MM.1S (cell line): ENCODE results near the gene FANCE.
"Not testable (repeated sequence)": the region's sequence is repeated elsewhere in the genome, so short reads cannot be mapped to it uniquely, and the experiment has no call there.

Experiments
- DNase-seq: peaks from one replicate; pipeline ENCODE4 v3.0.0-alpha.2; 2015
- H2AFZ ChIP-seq: fragments of 300-600 bp; sonication (generic); 2 replicates; pipeline ENCODE4 v1.6.0; 2016; ENCODE audit warnings: antibody characterized with exemption, low read length
- H3F3A ChIP-seq: fragments of 300-600 bp; sonication (generic); 2 replicates; pipeline ENCODE4 v1.6.1; 2016; ENCODE audit warnings: mild to moderate bottlenecking, antibody characterized with exemption, low read length, moderate library complexity, mixed read lengths; ENCODE audit not compliant: insufficient read depth
- H3K27ac ChIP-seq: fragments of 300-600 bp; sonication (generic); 2 replicates; pipeline ENCODE4 v1.5.1; 2016; ENCODE audit warnings: mild to moderate bottlenecking, low read length
- H3K27me3 ChIP-seq: fragments of 300-600 bp; sonication (generic); replicated peaks from 2 replicates; pipeline ENCODE4 v1.6.0; 2016; ENCODE audit warnings: low read length; ENCODE audit not compliant: insufficient read depth
- H3K36me3 ChIP-seq: fragments of 300-600 bp; sonication (generic); replicated peaks from 2 replicates; pipeline ENCODE4 v1.6.1; 2016; ENCODE audit warnings: mild to moderate bottlenecking, low read length, mixed read lengths; ENCODE audit not compliant: insufficient read depth
- H3K4me1 ChIP-seq: fragments of 300-600 bp; sonication (generic); 2 replicates; pipeline ENCODE4 v1.6.1; 2016; ENCODE audit warnings: low read length, mixed read lengths
- H3K4me2 ChIP-seq: fragments of 300-600 bp; sonication (generic); 2 replicates; pipeline ENCODE4 v1.6.0; 2016; ENCODE audit warnings: low read depth, low read length
- H3K4me3 ChIP-seq: fragments of 300-600 bp; sonication (generic); 2 replicates; pipeline ENCODE4 v1.5.1; 2016; ENCODE audit warnings: low read length, mixed read lengths
- H3K79me2 ChIP-seq: fragments of 300-600 bp; sonication (generic); 2 replicates; pipeline ENCODE4 v1.6.1; 2016; ENCODE audit warnings: mixed run types, low read length, mixed read lengths
- H3K9ac ChIP-seq: fragments of 300-600 bp; sonication (generic); 2 replicates; pipeline ENCODE4 v1.6.1; 2016; ENCODE audit warnings: low read length, mixed read lengths
- H3K9me2 ChIP-seq: fragments of 300-600 bp; sonication (generic); replicated peaks from 2 replicates; pipeline ENCODE4 v1.6.1; 2016; ENCODE audit warnings: mild to moderate bottlenecking, low read length, mixed read lengths; ENCODE audit not compliant: insufficient read depth
- H3K9me3 ChIP-seq: fragments of 300-600 bp; sonication (generic); replicated peaks from 2 replicates; pipeline ENCODE4 v1.6.1; 2016; ENCODE audit warnings: mild to moderate bottlenecking, low read length, mixed read lengths; ENCODE audit not compliant: insufficient read depth
- H4K20me1 ChIP-seq: fragments of 300-600 bp; sonication (generic); 2 replicates; pipeline ENCODE4 v1.6.1; 2016; ENCODE audit warnings: mild to moderate bottlenecking, low read length, moderate library complexity, mixed read lengths; ENCODE audit not compliant: insufficient read depth
- CTCF ChIP-seq: fragments of 300-600 bp; sonication (generic); IDR thresholded peaks from 2 replicates; pipeline ENCODE4 v1.5.1; 2016; ENCODE audit warnings: antibody characterized with exemption, low read length, mixed read lengths
- EZH2 ChIP-seq: fragments of 300-600 bp; sonication (generic); optimal IDR thresholded peaks from 2 replicates; pipeline ENCODE3; 2017; ENCODE audit warnings: low read depth, mild to moderate bottlenecking, antibody characterized with exemption, low read length, mixed read lengths
- EZH2phosphoT487 ChIP-seq: fragments of 300-600 bp; sonication (generic); IDR thresholded peaks from 2 replicates; pipeline ENCODE4 v1.6.1; 2018; ENCODE audit warnings: antibody characterized with exemption, low read length

Gene FANCE

GRCh38 chr6:35436071-35436857, 15.9 kb upstream of the FANCE start:
- H3K27me3 ChIP-seq = no peaks in the 10 kb centered on the region
- H3K9ac ChIP-seq = no peak overlapping the region
- H4K20me1 ChIP-seq = no peaks in the 10 kb centered on the region
- H3K36me3 ChIP-seq = no peaks in the 10 kb centered on the region
- H3K4me1 ChIP-seq = no peaks in the 10 kb centered on the region
- no peak overlapping the region for H3K4me2 ChIP-seq
- no peak overlapping the region for H3K27ac ChIP-seq
- no peaks in the 10 kb centered on the region for H3K9me3 ChIP-seq
- no peaks in the 10 kb centered on the region for H3K9me2 ChIP-seq
- no peak for TF ChIP-seq EZH2
- TF ChIP-seq EZH2phosphoT487 = no peak
- TF ChIP-seq CTCF = no peak
- DNase-seq = no peak
- no peaks in the 10 kb centered on the region for H3F3A ChIP-seq
- H3K79me2 ChIP-seq = no peaks in the 10 kb centered on the region
- H2AFZ ChIP-seq = no peak overlapping the region
- H3K4me3 ChIP-seq = no peak overlapping the region

GRCh38 chr6:35438378-35439065, 13.6 kb upstream of the FANCE start:
- H3K27ac ChIP-seq, H2AFZ ChIP-seq, DNase-seq, H3K36me3 ChIP-seq, H3K4me2 ChIP-seq, H4K20me1 ChIP-seq, H3F3A ChIP-seq, H3K27me3 ChIP-seq, H3K9ac ChIP-seq, H3K4me3 ChIP-seq, H3K9me2 ChIP-seq, H3K4me1 ChIP-seq, H3K9me3 ChIP-seq, H3K79me2 ChIP-seq: not testable (repeated sequence)

GRCh38 chr6:35439308-35439707, 12.8 kb upstream of the FANCE start:
- Histone ChIP-seq H3K9me2 (no peaks in the 10 kb centered on the region), H3K27me3 (no peaks in the 10 kb centered on the region), H3K27ac (no peak overlapping the region), H3K79me2 (no peaks in the 10 kb centered on the region), H3K4me2 (no peak overlapping the region), H2AFZ (no peak overlapping the region), H3K36me3 (no peaks in the 10 kb centered on the region), H4K20me1 (no peaks in the 10 kb centered on the region), H3K4me1 (no peaks in the 10 kb centered on the region), H3F3A (no peaks in the 10 kb centered on the region), H3K9me3 (no peaks in the 10 kb centered on the region), H3K4me3 (no peak overlapping the region), H3K9ac (no peak overlapping the region)
- TF ChIP-seq CTCF = no peak
- DNase-seq = no peak

GRCh38 chr6:35441205-35441604, 10.9 kb upstream of the FANCE start:
- Histone ChIP-seq H3K4me3 (no peak overlapping the region), H3K27me3 (no peaks in the 10 kb centered on the region), H3F3A (no peaks in the 10 kb centered on the region), H3K27ac (no peak overlapping the region), H3K36me3 (no peaks in the 10 kb centered on the region), H3K9ac (no peak overlapping the region), H3K4me1 (no peaks in the 10 kb centered on the region), H2AFZ (no peak overlapping the region), H3K79me2 (no peaks in the 10 kb centered on the region), H3K9me2 (no peaks in the 10 kb centered on the region), H3K9me3 (no peaks in the 10 kb centered on the region), H4K20me1 (no peaks in the 10 kb centered on the region), H3K4me2 (no peak overlapping the region)
- no peak for TF ChIP-seq CTCF
- no peak for TF ChIP-seq EZH2phosphoT487
- no peak for TF ChIP-seq EZH2
- DNase-seq = no peak
